ENCODE data around the gene IARS2.
A peak's percentile ranks its signal among the peaks of the same experiment; 100 is the strongest.
"Not testable (repeated sequence)": the region's sequence is repeated elsewhere in the genome, so short reads cannot be mapped to it uniquely, and the experiment has no call there.

The IARS2 gene

GRCh38 chr1:220094016-220094911, at the start of gene IARS2:
IARS2 (plus strand) TSS chr1:220094132; CDS start chr1:220094217, 85 bp downstream.
- DNase-seq (ENCODE audit: low spot score) = peak; percentile 93

GRCh38 chr1:220044678-220045355, 49.1 kb upstream of the IARS2 start:
- DNase-seq (ENCODE audit: low spot score) = no peak

- peak; percentile 22 for DNase-seq (ENCODE audit: low spot score)
Observed at GRCh38 chr1:220045356-220046051, 48.4 kb upstream of the IARS2 start.

- peak; percentile 97 for DNase-seq (ENCODE audit: low spot score)
Observed at GRCh38 chr1:220046052-220046930, 47.6 kb upstream of the IARS2 start, which contains the start of gene EPRS1. EPRS1 (minus strand) TSS chr1:220046505; CDS start chr1:220046388, 117 bp downstream.

GRCh38 chr1:220056374-220056773, 37.6 kb upstream of the IARS2 start:
- peak; percentile 35 for DNase-seq (ENCODE audit: low spot score)

GRCh38 chr1:220060876-220061275, 33.1 kb upstream of the IARS2 start:
- no peak for DNase-seq (ENCODE audit: low spot score)

GRCh38 chr1:220062629-220063028, 31.3 kb upstream of the IARS2 start:
- DNase-seq (ENCODE audit: low spot score) = no peak

GRCh38 chr1:220067269-220068204, 26.4 kb upstream of the IARS2 start:
- no peak for DNase-seq (ENCODE audit: low spot score)

GRCh38 chr1:220076861-220077762, 16.8 kb upstream of the IARS2 start:
- no peak for DNase-seq (ENCODE audit: low spot score)

GRCh38 chr1:220077887-220078286, 16.0 kb upstream of the IARS2 start:
- DNase-seq (ENCODE audit: low spot score) = no peak

GRCh38 chr1:220084460-220084859, 9.5 kb upstream of the IARS2 start:
- no peak for DNase-seq (ENCODE audit: low spot score)

GRCh38 chr1:220086261-220086686, 7.7 kb upstream of the IARS2 start:
- not testable (repeated sequence) for DNase-seq (ENCODE audit: low spot score)

GRCh38 chr1:220089650-220090556, 4.0 kb upstream of the IARS2 start, which contains the start of gene BPNT1:
BPNT1 (minus strand) TSS chr1:220089788; CDS start chr1:220079846, 9,942 bp downstream.
- peak; percentile 100 for DNase-seq (ENCODE audit: low spot score)

GRCh38 chr1:220092694-220093093, 1.2 kb upstream of the IARS2 start:
- no peak for DNase-seq (ENCODE audit: low spot score)

GRCh38 chr1:220093361-220094015, 444 bp upstream of the IARS2 start:
- DNase-seq (ENCODE audit: low spot score) = peak; percentile 3

GRCh38 chr1:220099826-220100225, 5.9 kb downstream of the IARS2 start:
- DNase-seq (ENCODE audit: low spot score) = no peak

GRCh38 chr1:220110473-220110872, 16.5 kb downstream of the IARS2 start:
- not testable (repeated sequence) for DNase-seq (ENCODE audit: low spot score)
